Right lung (tissue), 5 donors: ENCODE results near the gene S100A5. TPM values are rescaled to one million over a fixed set of nuclear protein-coding genes. Genes with fewer than 3 reads are reported as not detected.
"Not testable (repeated sequence)": the region's sequence is repeated elsewhere in the genome, so short reads cannot be mapped to it uniquely, and the experiment has no call there.

Experiments used
- DNase-seq, 2 donors: peaks; one replicate each; pipeline ENCODE4 v3.0.0-alpha.2; 2013
- polyA plus RNA-seq, 5 donors: library from polyadenylated mRNA; unstranded; fragments of 120-200 nt; gene quantifications; one replicate each; pipeline versions ENCODE4 v1.2.1 to v1.2.3, GENCODE V29; 2013; ENCODE audit warnings: inconsistent platforms in 1 of 5, low replicate concordance in 1 of 5; ENCODE audit not compliant: insufficient read length in 5 of 5, insufficient read depth in 1 of 5

S100A5 gene
- polyA plus RNA-seq, 5 donors = 0.23 TPM; not detected in 4

DNA sequence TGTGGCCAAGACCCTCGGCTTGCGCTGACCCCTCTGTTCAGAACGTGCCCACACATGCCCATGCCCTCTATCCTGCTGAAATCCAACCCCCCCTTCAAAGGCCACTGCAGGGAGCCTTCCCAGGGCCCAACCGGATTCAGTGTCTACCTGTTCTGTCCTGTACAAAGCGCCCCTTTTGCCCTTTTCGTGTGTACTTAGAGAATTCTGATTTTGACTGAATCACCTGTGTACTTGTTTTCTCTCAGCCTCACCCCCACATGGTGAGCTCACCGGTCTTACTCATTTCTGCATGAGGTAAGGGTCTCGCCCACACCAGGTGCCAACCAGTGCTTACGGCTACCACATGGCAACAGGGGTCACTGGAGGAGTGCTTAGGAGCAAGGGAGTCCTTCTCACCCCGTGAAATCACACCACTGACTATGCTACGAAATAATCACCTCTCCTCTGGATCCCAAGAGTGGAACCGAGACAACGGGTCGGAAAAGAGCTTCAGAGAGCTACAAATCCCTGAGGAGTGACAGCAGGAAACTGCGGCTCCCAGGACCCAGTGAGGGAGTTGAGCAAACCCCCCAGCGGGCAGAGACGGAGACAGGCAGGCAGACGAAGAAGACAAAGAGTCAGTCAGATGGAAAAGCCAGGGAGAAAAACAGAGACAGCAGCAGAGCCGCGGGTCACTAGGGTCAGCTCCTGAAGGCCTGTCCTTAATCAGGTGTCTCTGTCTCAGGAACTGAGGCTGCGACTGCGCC is 27.1 kb upstream of the S100A5 start:
- DNase-seq = no peak

DNA sequence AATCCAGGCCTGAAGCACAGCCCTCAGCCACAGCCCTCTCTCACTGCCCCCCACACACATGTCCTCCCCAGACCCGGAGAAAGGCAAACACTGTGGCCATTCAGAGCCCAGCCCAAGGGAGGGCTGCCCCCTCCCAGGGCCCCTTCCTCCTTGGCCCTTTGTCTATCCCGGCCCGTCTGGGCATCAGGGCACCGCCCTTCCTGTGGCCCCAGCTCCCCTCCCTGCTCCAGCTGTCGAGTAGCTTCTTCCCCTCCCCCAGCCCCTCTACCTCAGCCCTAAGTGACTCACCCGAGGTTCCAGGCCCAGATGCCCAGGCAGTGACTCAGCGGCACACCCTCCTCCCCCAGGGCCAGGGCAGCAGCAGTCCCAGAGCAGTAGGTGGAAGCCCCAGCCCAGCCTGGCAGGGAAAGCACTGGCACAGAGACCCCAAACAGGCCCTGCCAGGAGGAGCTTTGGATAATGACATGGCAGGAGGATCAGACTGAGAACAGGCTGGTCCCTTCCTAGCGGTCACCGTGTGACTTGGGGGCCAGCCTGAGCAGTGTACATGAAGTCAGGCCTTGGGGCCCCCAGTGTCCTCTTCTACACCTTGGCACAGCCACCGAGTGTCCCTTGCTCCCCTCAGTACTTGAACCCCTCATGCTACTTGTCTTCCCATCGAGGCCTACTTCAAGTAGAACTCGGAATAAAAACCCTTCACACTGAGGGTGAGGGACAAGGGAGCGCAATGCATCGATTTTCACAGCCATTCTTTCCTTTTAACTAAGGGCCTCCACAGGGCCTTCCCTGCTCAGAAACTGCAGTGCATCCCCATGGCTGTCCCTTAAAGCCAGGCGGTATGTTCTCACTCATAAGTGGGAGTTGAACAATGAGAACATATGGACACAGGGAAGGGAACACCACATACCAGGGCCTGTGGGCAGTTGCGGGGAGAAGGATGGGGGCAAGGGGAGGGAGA is 26.0 kb upstream of the S100A5 start:
- DNase-seq = peak; percentile 68 to 73

DNA sequence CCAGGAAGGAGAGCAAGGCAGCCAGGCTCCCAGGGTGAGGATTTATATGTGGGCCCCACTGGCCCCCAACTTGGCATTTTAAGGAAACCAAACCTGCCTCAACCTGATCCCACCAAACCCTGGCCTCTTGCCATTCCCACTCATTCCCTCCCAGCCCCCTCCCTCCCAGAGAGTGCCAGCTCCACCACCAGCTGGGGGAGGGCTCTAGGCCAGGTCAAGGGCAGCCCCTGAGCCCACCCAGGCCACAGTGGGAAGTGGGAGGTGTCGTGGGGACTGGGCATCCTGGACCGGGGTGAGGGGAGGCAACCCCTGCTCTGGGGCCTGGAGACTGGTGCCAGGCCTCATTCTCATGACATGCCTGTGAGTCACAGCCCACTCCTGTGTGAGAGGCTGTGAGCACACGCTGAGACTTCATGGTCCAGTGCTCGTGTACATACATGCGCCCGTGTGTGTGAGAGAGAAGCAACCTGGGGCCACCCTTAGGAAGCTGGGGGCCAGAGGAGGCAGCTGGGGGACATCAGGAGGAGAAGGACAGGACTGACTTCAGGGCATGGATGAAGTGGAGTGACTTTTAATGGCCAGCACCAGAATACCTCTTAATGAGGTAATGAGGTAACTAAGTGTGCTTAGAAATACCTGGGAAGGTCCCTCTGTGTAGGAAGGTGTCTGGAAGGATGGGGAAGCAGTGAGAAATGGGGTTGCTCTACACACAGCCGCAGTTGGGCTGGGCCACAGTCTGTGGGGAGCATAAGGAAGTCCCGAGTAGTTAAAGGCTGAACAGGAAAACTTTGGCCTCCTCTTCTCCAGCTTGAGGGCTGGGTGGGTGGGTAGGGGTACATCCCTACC is 25.0 kb upstream of the S100A5 start, which contains the start of gene S100A2:
Gene S100A2, minus strand, starts transcription at position 316 of the 846 bp plus-strand sequence. CDS start 1,967 bp downstream, outside the sequence.
- DNase-seq = no peak

DNA sequence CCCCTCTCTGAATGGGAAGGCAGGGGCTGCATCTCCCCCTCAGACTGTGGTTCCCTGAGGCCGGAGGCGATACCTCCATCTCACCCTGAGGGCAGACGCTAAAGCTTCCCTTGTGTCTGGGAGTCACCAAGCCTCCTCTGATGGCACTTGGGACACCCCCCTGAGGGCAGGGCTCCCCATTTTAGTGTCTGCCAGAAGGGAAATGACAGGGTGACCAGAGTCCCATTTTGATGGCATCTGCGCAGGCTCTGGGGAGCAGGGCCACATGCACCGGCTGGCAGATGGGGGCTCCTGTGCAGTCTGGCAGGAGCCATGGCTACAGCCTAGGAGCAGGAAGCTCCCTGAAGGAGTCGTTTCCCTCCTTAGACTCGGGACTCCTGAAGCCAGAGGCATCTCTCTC is 23.3 kb upstream of the S100A5 start:
- no peak for DNase-seq

DNA sequence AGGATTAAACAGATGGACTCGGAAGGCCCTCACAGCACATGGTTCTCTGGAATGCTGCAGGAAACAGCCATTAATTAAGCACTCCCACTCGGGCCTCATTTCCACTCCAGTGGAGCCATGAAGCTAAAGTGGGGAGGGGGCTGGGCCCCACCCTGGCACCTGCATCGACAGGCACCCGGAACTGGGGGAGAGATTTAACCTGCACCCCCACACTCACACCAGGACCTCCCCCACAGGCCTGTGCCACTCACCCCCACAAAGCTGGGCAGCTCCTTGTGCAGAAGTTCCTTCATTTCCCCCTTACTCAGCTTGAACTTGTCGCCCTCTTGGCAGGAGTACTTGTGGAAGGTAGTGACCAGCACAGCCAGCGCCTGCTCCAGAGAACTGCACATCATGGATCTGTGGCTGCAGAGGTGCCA is 22.8 kb upstream of the S100A5 start:
- no peak for DNase-seq

DNA sequence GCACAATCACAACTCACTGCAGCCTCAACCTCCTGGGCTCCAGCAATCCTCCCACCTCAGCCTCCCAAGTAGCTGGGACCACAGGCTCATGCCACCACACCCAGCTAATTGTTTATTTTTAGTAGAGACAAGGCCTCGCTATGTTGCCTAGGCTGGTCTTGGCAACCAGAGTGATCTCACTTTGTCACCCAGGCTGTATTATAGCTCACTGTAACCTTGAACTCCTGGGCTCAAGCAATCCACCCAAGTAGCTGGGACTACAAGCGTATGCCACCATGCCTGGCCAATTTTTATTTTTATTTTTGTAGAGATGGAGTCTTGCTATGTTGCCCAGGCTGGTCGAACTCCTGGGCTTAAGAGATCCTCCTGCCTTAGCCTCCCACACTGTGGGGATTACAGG is 21.3 kb upstream of the S100A5 start:
- not testable (repeated sequence) for DNase-seq

DNA sequence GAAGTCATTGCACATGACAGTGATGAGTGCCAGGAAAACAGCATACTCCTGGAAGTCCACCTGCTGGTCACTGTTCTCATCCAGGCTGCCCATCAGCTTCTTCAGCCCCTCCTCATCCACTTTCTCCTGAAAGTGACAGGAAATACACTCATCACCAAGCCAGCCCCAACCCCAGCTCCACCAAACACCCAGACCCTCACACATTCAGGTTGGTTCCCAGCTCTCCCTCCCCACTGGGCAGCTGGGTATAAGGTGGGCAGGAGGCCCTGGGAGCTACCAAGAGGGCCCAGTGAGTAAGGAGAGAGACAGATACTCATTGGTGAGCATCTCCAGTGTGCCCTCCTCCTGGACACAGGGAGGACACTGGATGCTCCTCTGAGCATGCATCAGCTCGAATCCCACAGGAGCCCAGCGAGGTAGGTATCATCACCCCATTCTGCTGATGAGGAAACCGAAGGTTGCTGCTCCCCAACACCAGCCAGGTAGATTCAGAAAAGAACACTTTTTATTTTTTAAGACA is 20.8 kb upstream of the S100A5 start:
- no peak for DNase-seq

DNA sequence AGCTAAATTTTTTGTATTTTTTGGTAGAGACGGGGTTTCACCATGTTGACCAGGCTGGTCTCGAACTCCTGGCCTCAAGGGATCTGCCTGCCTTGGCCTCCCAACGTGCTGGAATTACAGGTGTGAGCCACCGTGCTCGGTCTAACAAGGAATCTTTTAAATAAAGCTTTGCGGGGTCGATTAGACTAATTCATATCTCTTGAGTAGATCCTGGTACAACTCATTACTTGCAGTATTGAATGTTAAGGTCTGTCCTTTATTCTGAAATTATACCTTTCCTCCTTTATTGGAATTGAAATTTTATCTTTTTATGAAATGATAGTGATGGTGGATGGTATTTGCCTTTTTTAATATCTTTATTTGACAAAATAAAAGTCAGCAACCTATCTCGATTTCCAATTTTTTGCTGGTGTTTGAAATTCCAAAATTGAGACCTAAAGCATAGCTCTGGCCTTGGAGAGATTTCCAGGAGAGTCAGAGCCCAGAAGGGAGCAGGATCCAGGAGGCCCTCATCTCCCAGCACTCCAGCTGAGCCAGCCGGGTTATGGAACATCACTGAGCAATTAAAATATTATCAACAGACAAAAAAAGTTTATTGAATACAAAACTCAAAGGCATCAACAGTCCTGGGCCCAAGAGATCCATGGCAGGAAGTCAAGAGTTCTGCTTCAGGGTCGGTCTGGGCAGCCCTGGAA is 20.2 kb upstream of the S100A5 start:
- peak in 1 of 2 donors; percentile 39 for DNase-seq

DNA sequence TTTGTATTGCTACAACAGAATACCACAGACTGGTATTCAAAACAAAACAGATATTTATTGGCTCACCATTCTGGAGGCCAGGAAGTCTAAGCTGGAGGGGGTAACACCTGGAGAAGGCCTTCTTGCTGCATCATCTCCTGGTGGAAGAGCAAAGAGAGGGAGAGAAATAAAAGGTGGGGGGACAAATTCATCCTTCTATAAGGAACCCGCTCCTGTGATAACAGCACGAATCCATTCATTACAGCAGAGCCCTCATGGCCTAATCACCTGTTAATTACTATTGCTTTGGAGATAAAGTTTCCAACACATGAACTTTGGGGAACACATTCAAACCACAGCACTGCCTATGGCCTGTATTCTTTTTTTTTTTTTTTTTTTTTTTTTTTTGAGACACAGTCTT is 19.5 kb upstream of the S100A5 start:
- DNase-seq = no peak

DNA sequence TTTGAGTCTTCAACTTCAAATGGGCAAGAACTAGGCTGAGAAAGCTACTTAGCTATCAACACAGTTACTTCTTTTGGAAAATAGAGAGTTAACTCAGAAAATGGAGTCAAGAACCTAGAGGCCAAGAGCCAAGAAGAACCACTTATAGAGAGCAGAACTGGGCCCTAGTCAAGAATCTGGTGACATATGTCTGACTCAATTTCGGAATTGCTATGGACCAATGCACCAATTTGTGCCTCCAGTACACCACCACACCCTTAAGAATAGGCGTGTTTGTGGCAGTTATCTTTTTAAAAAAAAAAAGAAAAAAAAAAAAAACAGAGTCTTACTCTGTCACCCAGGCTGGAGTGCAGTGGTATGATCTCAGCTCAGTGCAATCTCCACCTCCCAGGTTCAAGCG is 17.1 kb upstream of the S100A5 start:
- no peak for DNase-seq

DNA sequence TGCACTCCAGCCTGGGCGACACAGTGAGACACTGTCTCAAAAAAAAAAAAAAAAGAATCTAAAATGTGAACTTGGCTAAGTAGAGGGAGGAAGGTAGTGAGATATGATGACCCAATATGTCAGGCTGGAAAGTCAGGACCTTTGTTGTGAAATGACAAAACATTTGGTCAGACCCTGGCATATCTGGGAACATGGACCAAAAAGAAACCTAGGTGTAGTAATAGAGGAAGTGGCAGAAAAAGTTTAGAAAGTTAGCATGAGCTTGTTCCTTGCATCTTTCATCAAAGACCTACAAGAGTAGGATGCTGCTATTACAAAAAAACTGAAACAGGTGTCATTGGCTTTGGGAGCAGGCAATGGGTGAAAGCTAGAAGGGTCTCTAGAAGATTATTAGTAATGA is 15.6 kb upstream of the S100A5 start:
- DNase-seq = no peak

DNA sequence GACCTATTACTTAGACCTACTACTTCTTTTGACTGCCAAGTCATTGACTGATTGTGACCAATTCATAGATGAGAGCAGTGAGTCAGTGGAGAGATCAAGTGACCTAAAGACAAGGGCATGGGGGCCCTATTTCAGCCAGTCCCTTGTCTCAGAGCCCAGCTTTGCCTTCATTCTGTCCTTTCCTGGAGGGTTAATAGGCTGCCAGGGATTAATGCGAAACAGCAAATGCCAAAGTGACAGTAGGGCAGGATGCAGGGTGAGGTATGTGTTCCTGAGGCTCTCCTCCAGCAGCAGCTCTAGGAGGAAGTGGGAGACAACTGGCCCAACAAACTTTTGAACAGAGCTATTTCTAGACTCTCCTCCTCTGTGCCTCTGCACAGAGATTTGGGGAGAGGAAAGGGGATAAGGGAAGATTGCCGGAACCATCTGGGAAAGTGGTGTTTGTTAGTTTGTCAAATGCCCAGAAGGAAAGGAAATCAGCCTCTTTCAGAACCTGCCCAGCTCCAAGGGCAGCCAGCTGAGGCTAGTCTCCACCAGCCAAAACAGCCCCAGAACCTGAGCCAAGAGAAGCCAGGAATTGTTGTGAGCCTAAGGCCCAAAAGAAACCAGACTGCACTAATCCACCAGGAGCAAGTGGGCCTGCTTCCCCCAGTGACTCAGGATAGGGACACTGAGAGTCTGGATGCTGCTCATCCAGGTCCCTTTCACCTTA is 13.3 kb upstream of the S100A5 start:
- no peak for DNase-seq

DNA sequence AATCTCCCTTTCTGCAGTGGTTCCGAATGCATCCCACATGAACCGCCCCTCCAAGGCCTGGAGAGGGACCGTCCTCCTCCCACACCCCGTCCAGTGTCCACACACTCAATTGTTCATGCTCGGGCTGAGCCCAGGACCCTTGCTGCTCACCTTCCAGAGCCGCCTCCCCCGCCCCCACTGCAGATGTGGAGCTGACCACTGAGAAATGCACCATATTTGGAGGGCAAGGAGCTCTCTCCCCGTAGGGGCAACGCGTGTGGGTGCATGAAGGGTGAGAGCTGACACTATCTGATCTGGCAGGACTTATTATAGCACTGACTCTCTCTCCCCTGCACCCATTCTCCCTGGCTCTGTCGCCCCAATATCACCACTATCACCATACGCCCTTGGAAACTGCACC is 12.4 kb upstream of the S100A5 start:
- DNase-seq = no peak

DNA sequence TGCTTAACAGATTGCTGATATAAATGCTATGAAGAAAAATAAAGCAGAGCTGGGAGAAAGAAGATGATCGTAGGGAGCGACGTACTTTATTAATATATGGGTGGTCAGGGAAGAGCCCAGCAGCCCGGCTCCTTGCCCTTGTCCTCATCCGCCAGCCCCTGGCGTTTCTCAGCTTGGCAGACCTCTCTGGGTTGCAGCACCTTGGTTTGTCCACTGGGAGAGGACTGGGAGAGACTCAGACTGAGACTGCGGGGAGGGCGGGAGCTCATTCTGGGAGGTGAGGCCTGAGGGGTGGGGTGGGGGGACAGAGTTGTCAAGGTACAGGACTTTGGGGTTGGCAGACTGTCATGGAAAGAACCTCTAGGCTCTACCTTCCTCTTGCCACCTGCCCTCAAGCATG is 11.6 kb upstream of the S100A5 start:
- no peak for DNase-seq

DNA sequence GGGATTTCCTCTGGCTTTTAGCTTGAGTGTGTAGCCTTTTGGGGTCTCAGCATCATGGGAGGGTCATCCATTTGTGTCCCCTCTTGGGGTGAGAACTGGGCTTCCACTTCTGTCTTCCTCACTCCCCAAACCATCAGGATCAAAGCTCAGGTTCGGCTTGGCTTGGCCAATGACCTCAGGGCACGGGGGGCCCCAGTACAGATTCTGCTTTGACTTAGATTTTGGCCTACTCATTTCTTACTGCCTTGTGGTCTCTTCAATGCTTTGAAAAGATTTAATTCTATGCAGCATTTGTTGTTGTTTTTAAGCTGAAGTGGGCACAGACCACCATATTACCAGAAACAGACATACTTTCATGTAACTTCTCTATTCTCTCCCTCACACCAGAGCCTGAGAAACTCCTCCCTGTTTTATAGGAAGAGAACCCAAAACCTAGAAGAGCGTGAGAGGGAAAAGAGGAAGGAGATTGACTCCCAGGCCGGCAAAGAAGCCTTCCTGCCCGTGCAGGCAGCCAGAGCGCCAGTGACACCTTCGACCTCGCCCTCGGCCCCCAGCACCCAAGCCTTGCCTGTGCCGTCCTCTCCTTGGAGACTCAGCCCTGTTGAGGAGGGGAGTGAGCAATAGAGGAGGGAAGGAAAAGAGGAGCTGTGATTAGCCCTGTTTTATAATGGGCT is 10.2 kb upstream of the S100A5 start:
- DNase-seq = no peak

DNA sequence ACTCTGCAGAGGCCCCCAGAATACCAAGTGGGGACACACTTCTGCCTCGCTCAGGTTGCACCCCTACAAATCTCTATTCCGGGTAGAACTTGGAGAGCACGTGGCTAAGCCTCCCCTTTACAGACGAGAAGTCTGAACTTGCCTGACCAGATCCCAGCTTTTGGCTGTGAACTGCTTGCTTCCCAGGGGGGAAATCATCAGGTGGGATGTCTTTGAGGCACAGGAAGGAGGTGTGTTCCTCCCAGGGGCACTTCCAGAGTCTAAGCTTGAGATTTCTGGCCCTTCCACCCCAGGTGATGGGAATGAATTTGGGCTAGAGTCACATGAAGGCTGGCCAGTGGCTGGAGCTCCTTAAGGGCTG is 9.6 kb upstream of the S100A5 start:
- DNase-seq = no peak

DNA sequence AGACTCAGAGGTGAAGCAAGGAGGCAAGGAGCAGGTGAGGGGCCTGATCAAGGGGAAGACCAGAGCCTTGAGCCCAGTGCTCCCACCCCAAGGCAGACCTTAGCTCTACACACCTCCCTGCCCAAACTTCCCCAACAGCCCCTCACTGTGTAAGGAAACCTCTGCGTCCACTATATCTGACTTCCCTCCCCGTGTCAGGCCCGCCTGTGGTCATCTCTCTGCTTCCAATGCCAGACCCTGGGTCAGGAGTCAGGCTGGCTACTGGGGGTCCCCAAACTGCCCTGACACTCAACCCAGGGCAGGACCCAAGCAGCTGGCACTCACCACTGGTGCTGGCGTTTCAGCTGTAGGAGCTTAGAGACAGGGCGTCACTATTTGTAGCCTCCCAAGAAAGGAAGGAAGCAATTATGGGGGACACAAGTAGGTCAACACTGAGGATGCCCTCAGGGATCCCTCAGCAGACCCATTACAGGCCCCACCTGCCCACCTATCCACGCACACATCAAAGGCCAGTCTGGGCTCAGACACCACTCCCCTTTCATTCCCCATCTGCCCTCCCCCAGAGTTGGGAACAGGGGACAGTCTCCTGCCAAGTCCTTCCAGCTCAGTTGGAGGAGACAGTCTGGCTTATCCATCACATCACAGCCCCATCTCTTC is 9.1 kb upstream of the S100A5 start:
- DNase-seq = no peak

DNA sequence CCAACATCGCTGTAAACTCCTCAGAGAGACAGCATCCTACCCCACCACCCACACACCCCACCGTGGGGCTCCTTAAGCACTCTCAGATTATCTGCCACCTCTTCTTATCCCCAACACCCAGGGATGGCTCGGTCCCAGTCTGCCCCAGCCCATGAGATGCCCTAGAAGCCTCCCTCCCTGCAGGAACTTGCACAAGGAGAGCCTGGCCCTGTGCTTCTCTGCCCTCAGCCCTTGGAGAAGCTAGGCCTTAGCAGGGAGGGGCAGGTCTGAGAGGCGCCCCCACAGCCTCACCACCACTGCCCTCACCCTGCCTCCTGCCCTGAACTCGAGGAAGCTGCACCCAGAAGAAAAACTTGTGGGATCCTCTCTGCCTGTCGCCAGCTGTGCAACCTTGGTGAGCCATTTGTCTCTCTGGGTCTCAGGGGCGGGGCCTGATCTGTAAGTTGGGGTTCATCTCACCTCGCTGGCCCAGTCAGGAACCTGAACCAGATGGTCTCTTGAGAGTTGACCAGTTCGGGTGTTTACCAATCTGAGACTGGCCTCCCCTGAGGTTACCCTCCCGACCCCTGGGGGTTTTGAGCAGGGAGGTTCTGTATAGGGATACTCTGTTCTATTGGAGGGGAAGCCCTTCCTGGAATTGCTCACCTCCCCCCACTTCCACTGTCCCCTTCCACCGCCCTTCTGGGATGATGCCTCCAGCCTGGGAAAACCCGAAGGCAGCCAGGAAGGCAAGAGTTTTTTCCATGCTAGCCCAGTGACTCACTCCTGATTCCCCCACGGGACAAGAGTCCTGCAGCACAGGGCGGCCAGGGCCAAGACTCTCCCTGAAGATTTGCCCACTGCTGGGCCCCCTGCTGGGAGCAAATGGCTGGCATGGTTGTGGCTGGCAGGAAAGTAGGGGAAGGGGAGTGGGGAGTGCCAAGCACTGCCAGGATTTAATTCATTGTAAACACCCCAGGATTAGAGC is 8.3 kb upstream of the S100A5 start, which contains the start of gene S100A3:
Gene S100A3, minus strand, starts transcription at position 537 of the 967 bp plus-strand sequence. CDS start 773 bp downstream, outside the sequence.
- DNase-seq = no peak
